Measurements from ENCODE around the gene AKAP12.
"Not testable (repeated sequence)": the region's sequence is repeated elsewhere in the genome, so short reads cannot be mapped to it uniquely, and the experiment has no call there.

Gene AKAP12

GRCh38 chr6:151342750-151343149 is 103.0 kb downstream of the AKAP12 start:
- not testable (repeated sequence) for DNase-seq (ENCODE audit: low spot score)

GRCh38 chr6:151349651-151350270 is 110.0 kb downstream of the AKAP12 start:
- no peak for DNase-seq (ENCODE audit: low spot score)

- no peak for DNase-seq (ENCODE audit: low spot score)
Observed at GRCh38 chr6:151350442-151351145, 110.8 kb downstream of the AKAP12 start.

- no peak for DNase-seq (ENCODE audit: low spot score)
Observed at GRCh38 chr6:151351146-151351700, 111.5 kb downstream of the AKAP12 start.

GRCh38 chr6:151351731-151352130 is 112.0 kb downstream of the AKAP12 start:
- no peak for DNase-seq (ENCODE audit: low spot score)

- DNase-seq (ENCODE audit: low spot score), result no peak
Observed at GRCh38 chr6:151352410-151353396, 112.9 kb downstream of the AKAP12 start.

GRCh38 chr6:151353795-151354194 is 114.0 kb downstream of the AKAP12 start:
- no peak for DNase-seq (ENCODE audit: low spot score)

GRCh38 chr6:151356983-151357382 is 117.2 kb downstream of the AKAP12 start:
- DNase-seq (ENCODE audit: low spot score), result not testable (repeated sequence)

GRCh38 chr6:151357758-151358436 is 118.1 kb downstream of the AKAP12 start:
- no peak for DNase-seq (ENCODE audit: low spot score)

GRCh38 chr6:151358475-151358874 is 118.7 kb downstream of the AKAP12 start:
- DNase-seq (ENCODE audit: low spot score), result no peak

GRCh38 chr6:151359486-151359885 is 119.7 kb downstream of the AKAP12 start:
- DNase-seq (ENCODE audit: low spot score), result no peak

- DNase-seq (ENCODE audit: low spot score), result no peak
Observed at GRCh38 chr6:151365233-151365632, 125.5 kb downstream of the AKAP12 start.

- DNase-seq (ENCODE audit: low spot score), result no peak
Observed at GRCh38 chr6:151370509-151371078, 130.8 kb downstream of the AKAP12 start.

GRCh38 chr6:151372164-151372563 is 132.4 kb downstream of the AKAP12 start:
- no peak for DNase-seq (ENCODE audit: low spot score)

GRCh38 chr6:151374036-151374683 is 134.4 kb downstream of the AKAP12 start:
- no peak for DNase-seq (ENCODE audit: low spot score)

- no peak for DNase-seq (ENCODE audit: low spot score)
Observed at GRCh38 chr6:151375833-151376232, 136.1 kb downstream of the AKAP12 start.

- no peak for DNase-seq (ENCODE audit: low spot score)
Observed at GRCh38 chr6:151376440-151376839, 136.7 kb downstream of the AKAP12 start.

- DNase-seq (ENCODE audit: low spot score), result no peak
Observed at GRCh38 chr6:151377095-151377494, 137.3 kb downstream of the AKAP12 start.

- DNase-seq (ENCODE audit: low spot score), result no peak
Observed at GRCh38 chr6:151379933-151380847, 140.4 kb downstream of the AKAP12 start.

GRCh38 chr6:151380848-151381205 is 141.1 kb downstream of the AKAP12 start:
- no peak for DNase-seq (ENCODE audit: low spot score)
